Ovary (tissue), 3 donors: Measurements from ENCODE around the gene EPHB1.

ENCODE experiments used
- CTCF ChIP-seq, 3 donors: fragments of 450-650 bp in 2 of 3; fragments of 200-600 bp in 1 of 3; IDR thresholded peaks; one replicate each; pipeline versions ENCODE4 v1.5.1 to v1.8.0; 2016 to 2022; ENCODE audit warnings: antibody characterized with exemption in 3 of 3, mild to moderate bottlenecking in 1 of 3
- EP300 ChIP-seq: sonication (generic); formaldehyde crosslinking; IDR thresholded peaks from one replicate; pipeline ENCODE4 v1.6.1; 2017; ENCODE audit warnings: antibody characterized with exemption
- POLR2A ChIP-seq: fragments of 450-650 bp; IDR thresholded peaks from one replicate; pipeline ENCODE4 v1.6.1; 2017; ENCODE audit warnings: antibody characterized with exemption, mild to moderate bottlenecking, moderate library complexity
- donor health status: DM: no; HTN: no; CAD: no.

GRCh38 chr3:135125171-135125801, 330.2 kb downstream of the EPHB1 start:
- TF ChIP-seq CTCF (IDR thresholded peaks at IDR 0.05) (no peak), EP300 (no peak), POLR2A (no peak)
